ENCODE data around the gene TLL2.

Gene TLL2

DNA sequence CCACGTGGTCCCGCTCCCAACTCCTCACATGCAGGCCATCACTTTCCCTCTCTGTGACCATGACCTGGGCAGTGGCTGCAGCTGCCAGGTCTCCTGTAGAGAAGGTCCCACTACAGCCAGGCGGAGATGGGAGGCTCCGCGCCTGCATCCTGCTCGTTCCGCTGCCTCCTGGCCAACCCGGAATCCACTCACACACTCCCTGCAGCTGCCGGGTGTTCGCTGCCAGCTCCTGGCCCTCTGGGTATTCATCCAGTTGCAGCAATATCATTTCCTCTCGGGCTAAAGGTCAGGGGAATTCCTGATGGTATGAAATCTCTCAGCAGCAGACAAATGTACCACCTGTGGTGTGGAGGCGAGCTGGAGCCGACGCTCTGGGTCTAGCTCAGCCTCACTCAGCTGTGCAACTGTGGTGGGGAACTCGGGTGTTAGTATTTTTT lies 65.7 kb downstream of the TLL2 start:
- Histone ChIP-seq H3K27me3 (ENCODE audit: control insufficient read depth, insufficient read depth, low read length) (no peaks in the 10 kb centered on the region), H3K4me3 (ENCODE audit: low read depth, low read length) (no peak overlapping the region), H2AFZ (no peak overlapping the region), H3K4me2 (ENCODE audit: low read length) (no peak overlapping the region), H3K9ac (no peak overlapping the region), H3K36me3 (ENCODE audit: control insufficient read depth, insufficient read depth, low read length) (no peaks in the 10 kb centered on the region), H3K9me3 (ENCODE audit: control insufficient read depth, low read length) (no peaks in the 10 kb centered on the region), H3K79me2 (no peaks in the 10 kb centered on the region), H3K4me1 (no peaks in the 10 kb centered on the region), H3K27ac (no peak overlapping the region)
- TF ChIP-seq, protein P1, sequence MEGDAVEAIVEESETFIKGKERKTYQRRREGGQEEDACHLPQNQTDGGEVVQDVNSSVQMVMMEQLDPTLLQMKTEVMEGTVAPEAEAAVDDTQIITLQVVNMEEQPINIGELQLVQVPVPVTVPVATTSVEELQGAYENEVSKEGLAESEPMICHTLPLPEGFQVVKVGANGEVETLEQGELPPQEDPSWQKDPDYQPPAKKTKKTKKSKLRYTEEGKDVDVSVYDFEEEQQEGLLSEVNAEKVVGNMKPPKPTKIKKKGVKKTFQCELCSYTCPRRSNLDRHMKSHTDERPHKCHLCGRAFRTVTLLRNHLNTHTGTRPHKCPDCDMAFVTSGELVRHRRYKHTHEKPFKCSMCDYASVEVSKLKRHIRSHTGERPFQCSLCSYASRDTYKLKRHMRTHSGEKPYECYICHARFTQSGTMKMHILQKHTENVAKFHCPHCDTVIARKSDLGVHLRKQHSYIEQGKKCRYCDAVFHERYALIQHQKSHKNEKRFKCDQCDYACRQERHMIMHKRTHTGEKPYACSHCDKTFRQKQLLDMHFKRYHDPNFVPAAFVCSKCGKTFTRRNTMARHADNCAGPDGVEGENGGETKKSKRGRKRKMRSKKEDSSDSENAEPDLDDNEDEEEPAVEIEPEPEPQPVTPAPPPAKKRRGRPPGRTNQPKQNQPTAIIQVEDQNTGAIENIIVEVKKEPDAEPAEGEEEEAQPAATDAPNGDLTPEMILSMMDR (IDR thresholded peaks at IDR 0.05): no peak

DNA sequence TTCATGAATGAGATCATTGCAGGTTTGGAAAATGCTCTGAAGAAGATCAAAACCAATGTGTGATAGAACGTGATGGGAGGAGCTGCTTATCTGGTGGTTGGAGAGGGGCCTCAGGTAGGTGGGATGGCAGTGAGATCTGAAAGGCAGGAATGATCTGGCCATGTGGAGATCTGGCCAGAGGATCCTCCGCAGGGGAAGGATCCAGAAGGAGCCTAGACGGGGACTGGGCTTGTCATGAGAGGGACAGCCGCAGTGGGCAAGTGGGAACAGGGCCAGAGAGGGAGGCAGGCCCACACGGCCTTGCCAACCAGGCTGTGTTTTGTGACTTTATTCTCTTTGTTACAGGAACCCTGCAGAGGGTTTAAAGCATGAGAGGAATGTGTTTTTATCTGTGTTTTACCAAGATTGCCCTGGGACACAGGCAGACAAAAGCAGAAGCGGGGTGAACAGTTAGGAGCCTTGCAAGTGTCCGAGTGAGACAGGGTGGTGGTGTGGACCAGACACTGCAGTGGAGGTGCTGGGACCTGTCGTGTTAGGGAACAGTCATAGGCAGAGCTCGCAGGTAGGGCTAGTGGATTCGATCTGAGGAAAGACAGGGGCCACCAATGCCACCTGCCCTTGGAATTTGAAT lies 66.6 kb downstream of the TLL2 start:
- Histone ChIP-seq H3K9ac (no peak overlapping the region), H3K36me3 (ENCODE audit: control insufficient read depth, insufficient read depth, low read length) (no peaks in the 10 kb centered on the region), H3K27me3 (ENCODE audit: control insufficient read depth, insufficient read depth, low read length) (no peaks in the 10 kb centered on the region), H3K4me3 (ENCODE audit: low read depth, low read length) (no peak overlapping the region), H3K4me2 (ENCODE audit: low read length) (no peak overlapping the region), H3K4me1 (no peaks in the 10 kb centered on the region), H3K9me3 (ENCODE audit: control insufficient read depth, low read length) (no peaks in the 10 kb centered on the region), H3K27ac (no peak overlapping the region), H3K79me2 (no peaks in the 10 kb centered on the region), H2AFZ (no peak overlapping the region)
- TF ChIP-seq, protein P1 (IDR thresholded peaks at IDR 0.05): no peak

DNA sequence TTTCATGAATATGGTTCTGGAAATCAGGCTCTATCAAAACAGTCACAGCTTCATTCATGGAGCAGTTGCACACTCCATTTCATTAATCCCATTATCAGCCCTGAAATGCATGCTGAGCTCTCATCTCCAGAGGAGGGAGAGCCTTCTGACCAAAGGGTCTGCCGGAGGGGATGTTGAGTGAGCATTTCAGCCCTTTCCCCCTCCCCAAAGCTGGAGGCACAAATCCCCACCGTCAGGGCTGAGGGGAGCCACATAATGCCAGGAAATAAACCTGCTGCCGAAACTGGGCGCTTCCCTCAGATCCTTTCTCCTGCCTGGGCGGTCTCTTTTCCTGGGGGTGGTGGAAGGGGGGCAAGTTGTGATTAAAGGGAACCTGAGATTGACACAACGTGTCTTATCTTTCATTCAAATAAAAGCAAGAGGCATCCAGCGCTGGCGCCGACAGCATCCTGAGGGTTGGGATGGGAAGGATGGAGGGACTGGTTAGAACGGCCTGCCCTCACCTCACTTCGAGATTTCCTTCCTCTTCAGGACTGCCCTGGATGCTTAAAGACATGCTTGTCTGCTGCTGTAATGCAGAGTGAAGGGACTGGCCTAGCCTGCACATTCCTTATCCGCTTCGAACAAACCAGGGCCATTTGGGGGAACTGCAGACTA lies 71.6 kb downstream of the TLL2 start:
- TF ChIP-seq, protein P1 (IDR thresholded peaks at IDR 0.05): no peak
- no peaks in the 10 kb centered on the region for H3K36me3 ChIP-seq (ENCODE audit: control insufficient read depth, insufficient read depth, low read length)
- no peak overlapping the region for H3K9ac ChIP-seq
- H3K79me2 ChIP-seq: no peaks in the 10 kb centered on the region
- no peaks in the 10 kb centered on the region for H3K4me1 ChIP-seq
- H3K27me3 ChIP-seq (ENCODE audit: control insufficient read depth, insufficient read depth, low read length): no peaks in the 10 kb centered on the region
- H3K4me2 ChIP-seq (ENCODE audit: low read length): no peak overlapping the region
- no peak overlapping the region for H3K4me3 ChIP-seq (ENCODE audit: low read depth, low read length)
- no peak overlapping the region for H3K27ac ChIP-seq
- H3K9me3 ChIP-seq (ENCODE audit: control insufficient read depth, low read length): no peaks in the 10 kb centered on the region
- no peak overlapping the region for H2AFZ ChIP-seq

DNA sequence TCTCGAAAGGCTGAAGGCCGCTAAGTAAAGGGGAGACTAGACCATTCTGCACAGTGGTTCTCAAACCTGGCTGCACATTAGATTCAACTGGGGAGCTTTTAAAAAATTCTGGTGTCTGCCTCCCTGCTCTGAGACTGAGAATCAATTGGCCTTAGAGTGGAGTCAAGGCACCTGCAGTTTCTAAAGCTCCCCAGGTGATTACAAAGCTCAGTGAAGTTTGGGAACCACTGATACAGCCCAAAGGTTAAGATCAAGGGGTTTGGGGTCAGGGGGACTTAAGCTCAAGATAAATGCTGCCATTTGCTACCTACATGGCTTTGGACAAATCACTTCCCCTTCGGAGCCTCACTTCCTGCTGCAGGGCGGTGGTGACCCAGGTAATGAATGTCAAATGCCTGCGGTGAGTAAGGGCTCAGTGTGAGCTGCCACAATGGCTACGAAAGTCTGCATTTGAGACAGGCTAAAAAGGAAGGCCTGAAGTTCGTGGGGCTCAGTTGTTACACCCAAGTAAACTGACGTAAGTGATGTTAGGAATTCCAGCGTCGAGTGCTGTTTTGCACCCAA lies 72.3 kb downstream of the TLL2 start:
- Histone ChIP-seq H3K27me3 (ENCODE audit: control insufficient read depth, insufficient read depth, low read length) (no peaks in the 10 kb centered on the region), H3K9ac (no peak overlapping the region), H3K9me3 (ENCODE audit: control insufficient read depth, low read length) (no peaks in the 10 kb centered on the region), H3K4me1 (no peaks in the 10 kb centered on the region), H3K27ac (no peak overlapping the region), H3K36me3 (ENCODE audit: control insufficient read depth, insufficient read depth, low read length) (no peaks in the 10 kb centered on the region), H3K4me3 (ENCODE audit: low read depth, low read length) (no peak overlapping the region), H3K79me2 (no peaks in the 10 kb centered on the region), H3K4me2 (ENCODE audit: low read length) (no peak overlapping the region), H2AFZ (peak overlapping the region; percentile 5)
- TF ChIP-seq, protein P1 (IDR thresholded peaks at IDR 0.05): no peak
